Mononuclear cell (primary cell): ENCODE results near the gene DAG1. TPM values are rescaled to one million over a fixed set of nuclear protein-coding genes. Genes with fewer than 3 reads are reported as not detected.
"Not testable (repeated sequence)": the region's sequence is repeated elsewhere in the genome, so short reads cannot be mapped to it uniquely, and the experiment has no call there.

Experiments
- H3K27me3 ChIP-seq: 2 replicates; pipeline ENCODE4 v1.6.0; 2011; ENCODE audit warnings: low read length, control low read depth; ENCODE audit not compliant: insufficient read depth
- H3K4me1 ChIP-seq: 2 replicates; pipeline ENCODE4 v1.5.1; 2011; ENCODE audit warnings: mild to moderate bottlenecking, low read length, control low read depth; ENCODE audit not compliant: insufficient read depth
- H3K4me3 ChIP-seq: 2 replicates; pipeline ENCODE4 v1.5.1; 2011; ENCODE audit warnings: mild to moderate bottlenecking, low read length, moderate library complexity
- H3K9me3 ChIP-seq: 2 replicates; pipeline ENCODE4 v1.5.1; 2011; ENCODE audit warnings: low read depth, mild to moderate bottlenecking, control low read depth, low read length
- total RNA-seq: library from RNA; depleted of rRNA; stranded (reverse); fragments of >200 nt; gene quantifications from one replicate; pipeline ENCODE4 v1.2.3, GENCODE V29; 2012

Gene DAG1
- total RNA-seq, 1 donor, result 9.4 TPM

GRCh38 chr3:49496845-49497244 is 26.8 kb downstream of the DAG1 start:
- H3K9me3 ChIP-seq, H3K27me3 ChIP-seq, H3K4me3 ChIP-seq: not testable (repeated sequence)
- H3K4me1 ChIP-seq, result peaks cover 27% of the 10 kb centered on the region

- Histone ChIP-seq H3K4me1 (peaks cover 27% of the 10 kb centered on the region), H3K27me3 (no peaks in the 10 kb centered on the region), H3K9me3 (no peaks in the 10 kb centered on the region), H3K4me3 (no peak overlapping the region)
Observed at GRCh38 chr3:49497606-49498005, 27.5 kb downstream of the DAG1 start.

GRCh38 chr3:49498239-49498638 is 28.2 kb downstream of the DAG1 start:
- Histone ChIP-seq H3K4me1 (peaks cover 27% of the 10 kb centered on the region), H3K27me3 (no peaks in the 10 kb centered on the region), H3K4me3 (no peak overlapping the region), H3K9me3 (no peaks in the 10 kb centered on the region)

- Histone ChIP-seq H3K4me3 (no peak overlapping the region), H3K4me1 (peaks cover 27% of the 10 kb centered on the region), H3K9me3 (no peaks in the 10 kb centered on the region), H3K27me3 (no peaks in the 10 kb centered on the region)
Observed at GRCh38 chr3:49498648-49499047, 28.6 kb downstream of the DAG1 start.

- H3K4me3 ChIP-seq, result no peak overlapping the region
- H3K27me3 ChIP-seq, result no peaks in the 10 kb centered on the region
- H3K4me1 ChIP-seq, result peaks cover 22% of the 10 kb centered on the region
- H3K9me3 ChIP-seq, result no peaks in the 10 kb centered on the region
Observed at GRCh38 chr3:49500205-49500731, 30.2 kb downstream of the DAG1 start.

- Histone ChIP-seq H3K4me1 (peaks cover 20% of the 10 kb centered on the region), H3K9me3 (no peaks in the 10 kb centered on the region), H3K4me3 (no peak overlapping the region), H3K27me3 (no peaks in the 10 kb centered on the region)
Observed at GRCh38 chr3:49500732-49501609, 30.9 kb downstream of the DAG1 start.

GRCh38 chr3:49501842-49502241 is 31.8 kb downstream of the DAG1 start:
- Histone ChIP-seq H3K4me3 (no peak overlapping the region), H3K4me1 (peaks cover 20% of the 10 kb centered on the region), H3K27me3 (no peaks in the 10 kb centered on the region), H3K9me3 (no peaks in the 10 kb centered on the region)

- H3K4me3 ChIP-seq, result no peak overlapping the region
- H3K9me3 ChIP-seq, result no peaks in the 10 kb centered on the region
- no peaks in the 10 kb centered on the region for H3K4me1 ChIP-seq
- H3K27me3 ChIP-seq, result no peaks in the 10 kb centered on the region
Observed at GRCh38 chr3:49506906-49507305, 36.8 kb downstream of the DAG1 start.

GRCh38 chr3:49509028-49509561 is 39.0 kb downstream of the DAG1 start:
- H3K4me3 ChIP-seq, result no peak overlapping the region
- H3K27me3 ChIP-seq, result no peaks in the 10 kb centered on the region
- no peaks in the 10 kb centered on the region for H3K9me3 ChIP-seq
- H3K4me1 ChIP-seq, result no peaks in the 10 kb centered on the region

GRCh38 chr3:49511639-49512038 is 41.6 kb downstream of the DAG1 start:
- H3K4me3 ChIP-seq, result no peak overlapping the region
- H3K4me1 ChIP-seq, result no peaks in the 10 kb centered on the region
- no peaks in the 10 kb centered on the region for H3K27me3 ChIP-seq

GRCh38 chr3:49512781-49513355 is 42.8 kb downstream of the DAG1 start:
- Histone ChIP-seq H3K27me3 (no peaks in the 10 kb centered on the region), H3K9me3 (no peaks in the 10 kb centered on the region), H3K4me3 (no peak overlapping the region), H3K4me1 (no peaks in the 10 kb centered on the region)

More at GRCh38 chr3:49511639-49512038, 41.6 kb downstream of the DAG1 start:
- H3K9me3 ChIP-seq, result no peaks in the 10 kb centered on the region

GRCh38 chr3:49513494-49514124 is 43.5 kb downstream of the DAG1 start:
- no peaks in the 10 kb centered on the region for H3K27me3 ChIP-seq
- H3K9me3 ChIP-seq, result no peaks in the 10 kb centered on the region
- H3K4me3 ChIP-seq, result no peak overlapping the region
- H3K4me1 ChIP-seq, result no peaks in the 10 kb centered on the region

GRCh38 chr3:49518016-49518415 is 47.9 kb downstream of the DAG1 start:
- no peaks in the 10 kb centered on the region for H3K27me3 ChIP-seq
- H3K4me3 ChIP-seq, result no peak overlapping the region
- no peaks in the 10 kb centered on the region for H3K9me3 ChIP-seq
- no peaks in the 10 kb centered on the region for H3K4me1 ChIP-seq

- Histone ChIP-seq H3K4me3 (no peak overlapping the region), H3K27me3 (no peaks in the 10 kb centered on the region), H3K4me1 (no peaks in the 10 kb centered on the region), H3K9me3 (no peaks in the 10 kb centered on the region)
Observed at GRCh38 chr3:49518441-49518840, 48.4 kb downstream of the DAG1 start.

- no peaks in the 10 kb centered on the region for H3K4me1 ChIP-seq
- H3K4me3 ChIP-seq, result no peak overlapping the region
- H3K27me3 ChIP-seq, result no peaks in the 10 kb centered on the region
- no peaks in the 10 kb centered on the region for H3K9me3 ChIP-seq
Observed at GRCh38 chr3:49519296-49519695, 49.2 kb downstream of the DAG1 start.
